HG03575 (cell line): Measurements from ENCODE around the gene DSG1.
"Not testable (repeated sequence)": the region's sequence is repeated elsewhere in the genome, so short reads cannot be mapped to it uniquely, and the experiment has no call there.

ENCODE experiments used
- ATAC-seq: cut with Tn5 transposase; IDR thresholded peaks from one replicate; pipeline ENCODE4 v1.9.1; 2021; ENCODE audit not compliant: unreplicated experiment, insufficient number of reproducible peaks, low FRiP score; ENCODE audit errors: extremely low read depth

Gene DSG1

GRCh38 chr18:31325051-31325450 lies 7.1 kb downstream of the DSG1 start:
- ATAC-seq, result no peak

- ATAC-seq, result no peak
Measured at GRCh38 chr18:31329787-31330438, 12.0 kb downstream of the DSG1 start.

GRCh38 chr18:31343454-31343853 lies 25.5 kb downstream of the DSG1 start:
- ATAC-seq, result no peak

- not testable (repeated sequence) for ATAC-seq
Measured at GRCh38 chr18:31353336-31353735, 35.4 kb downstream of the DSG1 start.

GRCh38 chr18:31354990-31355389 lies 37.0 kb downstream of the DSG1 start:
- no peak for ATAC-seq

- no peak for ATAC-seq
Measured at GRCh38 chr18:31356025-31356424, 38.1 kb downstream of the DSG1 start.

- ATAC-seq, result no peak
Measured at GRCh38 chr18:31364190-31364589, 46.2 kb downstream of the DSG1 start.

- no peak for ATAC-seq
Measured at GRCh38 chr18:31369478-31369877, 51.5 kb downstream of the DSG1 start.

- ATAC-seq, result no peak
Measured at GRCh38 chr18:31371989-31372388, 54.0 kb downstream of the DSG1 start.

GRCh38 chr18:31373641-31374040 lies 55.7 kb downstream of the DSG1 start:
- no peak for ATAC-seq

GRCh38 chr18:31376477-31376876 lies 58.5 kb downstream of the DSG1 start, which contains the start of gene DSG4:
DSG4 (plus strand) TSS chr18:31376777; CDS start chr18:31376912, 135 bp downstream.
- no peak for ATAC-seq

GRCh38 chr18:31380912-31381311 lies 63.0 kb downstream of the DSG1 start:
- ATAC-seq, result no peak

GRCh38 chr18:31382107-31382506 lies 64.1 kb downstream of the DSG1 start:
- ATAC-seq, result no peak

- ATAC-seq, result no peak
Measured at GRCh38 chr18:31386741-31387140, 68.8 kb downstream of the DSG1 start.

GRCh38 chr18:31393286-31393685 lies 75.3 kb downstream of the DSG1 start:
- ATAC-seq, result no peak

- no peak for ATAC-seq
Measured at GRCh38 chr18:31396796-31397612, 79.0 kb downstream of the DSG1 start.

- no peak for ATAC-seq
Measured at GRCh38 chr18:31398191-31398590, 80.2 kb downstream of the DSG1 start.

- no peak for ATAC-seq
Measured at GRCh38 chr18:31399306-31400032, 81.5 kb downstream of the DSG1 start.

GRCh38 chr18:31401156-31402025 lies 83.4 kb downstream of the DSG1 start:
- no peak for ATAC-seq
